ENCODE data around the gene CDPF1. TPM values are rescaled to one million over a fixed set of nuclear protein-coding genes. Genes with fewer than 3 reads are reported as not detected.

CDPF1 gene
- total RNA-seq, 1 experiment from 2014 or later: 16.3 TPM

DNA sequence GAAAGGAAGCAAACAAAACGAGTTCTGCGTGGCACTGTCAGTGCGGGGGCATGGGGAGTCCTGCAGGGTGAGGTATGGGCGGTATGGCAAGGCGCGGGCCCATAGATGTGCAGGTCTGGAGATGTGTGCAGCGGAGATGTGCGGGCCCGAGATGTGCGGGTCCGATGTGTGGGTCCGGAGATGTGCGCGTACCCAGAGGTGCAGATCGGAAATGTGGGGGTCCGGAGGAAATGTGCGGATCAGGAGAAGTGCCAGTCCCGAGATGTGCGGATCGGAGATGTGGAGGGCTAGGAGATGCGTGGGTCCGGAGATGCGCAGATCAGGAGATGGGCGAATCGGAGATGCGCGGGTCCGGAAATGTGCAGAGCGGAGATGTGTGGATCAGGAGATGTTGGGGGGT, 35.9 kb downstream of the CDPF1 start:
- POLR2A ChIA-PET: no interaction called here
- Histone ChIP-seq H3K9me2 (ENCODE audit: insufficient read depth) (no peaks in the 10 kb centered on the region), H3K36me3 (ENCODE audit: control insufficient read depth in 1 of 2, insufficient read depth in 2 of 2, low read length in 2 of 2) (peaks cover 0 to 2% of the 10 kb centered on the region in 2 experiments; a peak in 2 of 4 replicates), H3K9me3 (ENCODE audit: control insufficient read depth in 1 of 2, insufficient read depth in 1 of 2, low read depth in 1 of 2, low read length in 2 of 2) (peaks cover 3% of the 10 kb centered on the region in 2 experiments; a peak in 2 of 4 replicates), H3K4me2 (ENCODE audit: low read length) (no peak overlapping the region), H4K20me1 (ENCODE audit: insufficient read depth) (no peaks in the 10 kb centered on the region), H2AFZ (ENCODE audit: low read depth, low read length, poor library complexity, severe bottlenecking) (no peak overlapping the region), H3K27me3 (ENCODE audit: insufficient read depth, low read length) (no peaks in the 10 kb centered on the region), H3K27ac (ENCODE audit: low read depth, low read length) (no peak overlapping the region), H3K9ac (ENCODE audit: low read length) (no peak overlapping the region), H3K79me2 (ENCODE audit: insufficient read depth, low read length) (no peaks in the 10 kb centered on the region), H3K4me3 (replicated peaks in 1 of 2; ENCODE audit: low read depth in 1 of 2, low read length in 2 of 2) (no peak overlapping the region), H3K4me1 (ENCODE audit: control insufficient read depth in 1 of 2, insufficient read depth in 2 of 2, low read length in 2 of 2) (no peaks in the 10 kb centered on the region)
- DNase-seq (ENCODE audit: low read depth, low spot score) (no peak), ATAC-seq (no peak)
- no peak for TF ChIP-seq SRF (IDR thresholded peaks at IDR 0.05; ENCODE audit: low read depth)
- TF ChIP-seq FOSL1 (IDR thresholded peaks at IDR 0.05; ENCODE audit: low read depth): no peak
- TF ChIP-seq JUND (IDR thresholded peaks at IDR 0.05): no peak
- TF ChIP-seq CEBPB (IDR thresholded peaks at IDR 0.05; ENCODE audit: low read depth): no peak
- TF ChIP-seq, protein P1, sequence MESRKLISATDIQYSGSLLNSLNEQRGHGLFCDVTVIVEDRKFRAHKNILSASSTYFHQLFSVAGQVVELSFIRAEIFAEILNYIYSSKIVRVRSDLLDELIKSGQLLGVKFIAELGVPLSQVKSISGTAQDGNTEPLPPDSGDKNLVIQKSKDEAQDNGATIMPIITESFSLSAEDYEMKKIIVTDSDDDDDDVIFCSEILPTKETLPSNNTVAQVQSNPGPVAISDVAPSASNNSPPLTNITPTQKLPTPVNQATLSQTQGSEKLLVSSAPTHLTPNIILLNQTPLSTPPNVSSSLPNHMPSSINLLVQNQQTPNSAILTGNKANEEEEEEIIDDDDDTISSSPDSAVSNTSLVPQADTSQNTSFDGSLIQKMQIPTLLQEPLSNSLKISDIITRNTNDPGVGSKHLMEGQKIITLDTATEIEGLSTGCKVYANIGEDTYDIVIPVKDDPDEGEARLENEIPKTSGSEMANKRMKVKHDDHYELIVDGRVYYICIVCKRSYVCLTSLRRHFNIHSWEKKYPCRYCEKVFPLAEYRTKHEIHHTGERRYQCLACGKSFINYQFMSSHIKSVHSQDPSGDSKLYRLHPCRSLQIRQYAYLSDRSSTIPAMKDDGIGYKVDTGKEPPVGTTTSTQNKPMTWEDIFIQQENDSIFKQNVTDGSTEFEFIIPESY (IDR thresholded peaks at IDR 0.05; ENCODE audit: extremely low read depth, insufficient replicate concordance, low read length): no peak
- no peak for TF ChIP-seq TCF7L2 (IDR thresholded peaks at IDR 0.05; ENCODE audit: borderline replicate concordance, extremely low read depth, insufficient read depth, insufficient read length)
- no peak for TF ChIP-seq RAD21 (IDR thresholded peaks at IDR 0.05; ENCODE audit: low read depth)
- TF ChIP-seq YY1 (IDR thresholded peaks at IDR 0.05; ENCODE audit: extremely low read depth, insufficient replicate concordance, low read depth, low read length): no peak
- no peak for TF ChIP-seq SP1 (IDR thresholded peaks at IDR 0.05; ENCODE audit: low read depth)
- RAD21 ChIA-PET (ENCODE audit: low non-redundant PET in 1 of 2, low total read pairs in 2 of 2, uncharacterized antibody in 2 of 2, unreplicated experiment in 2 of 2): no interaction called here
- intact Hi-C loops (cut with micrococcal nuclease): no loop called here
- CTCF ChIA-PET: no interaction called here
- BruUV-seq (replicated peaks): no TSS peak

DNA sequence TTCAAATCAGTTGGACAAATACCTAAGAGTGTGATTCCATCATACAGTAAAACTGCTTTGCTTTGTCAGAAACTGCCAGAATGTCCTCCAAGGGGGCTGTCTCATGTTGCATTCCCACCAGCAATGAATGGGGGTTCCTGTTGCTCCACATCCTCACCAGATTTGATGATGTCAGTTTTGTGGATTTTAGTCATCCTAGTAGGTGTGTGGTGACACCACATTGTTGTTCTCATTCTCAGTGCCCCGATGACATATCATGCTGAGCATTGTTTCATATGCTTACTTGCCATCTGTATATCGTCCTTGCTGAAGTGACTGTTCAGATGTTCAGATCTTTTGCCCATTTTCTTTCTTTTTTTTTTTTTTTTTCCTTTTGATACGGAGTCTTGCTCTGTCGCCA, 37.0 kb downstream of the CDPF1 start:
- ChIA-PET CTCF (no interaction called here), POLR2A (no interaction called here), RAD21 (ENCODE audit: low non-redundant PET in 1 of 2, low total read pairs in 2 of 2, uncharacterized antibody in 2 of 2, unreplicated experiment in 2 of 2) (no interaction called here)
- BruUV-seq (replicated peaks): no TSS peak
- Histone ChIP-seq H3K4me3 (replicated peaks in 1 of 2; ENCODE audit: low read depth in 1 of 2, low read length in 2 of 2) (no peak overlapping the region), H3K9ac (ENCODE audit: low read length) (no peak overlapping the region), H3K9me3 (ENCODE audit: control insufficient read depth in 1 of 2, insufficient read depth in 1 of 2, low read depth in 1 of 2, low read length in 2 of 2) (peaks cover 8 to 9% of the 10 kb centered on the region in 2 experiments; a peak in 3 of 4 replicates), H2AFZ (ENCODE audit: low read depth, low read length, poor library complexity, severe bottlenecking) (no peak overlapping the region), H3K27ac (ENCODE audit: low read depth, low read length) (no peak overlapping the region), H3K79me2 (ENCODE audit: insufficient read depth, low read length) (no peaks in the 10 kb centered on the region), H3K4me1 (ENCODE audit: control insufficient read depth in 1 of 2, insufficient read depth in 2 of 2, low read length in 2 of 2) (no peaks in the 10 kb centered on the region), H3K36me3 (ENCODE audit: control insufficient read depth in 1 of 2, insufficient read depth in 2 of 2, low read length in 2 of 2) (peaks cover 2 to 4% of the 10 kb centered on the region in 2 experiments; a peak in 2 of 4 replicates), H4K20me1 (ENCODE audit: insufficient read depth) (no peaks in the 10 kb centered on the region), H3K4me2 (ENCODE audit: low read length) (no peak overlapping the region), H3K27me3 (ENCODE audit: insufficient read depth, low read length) (no peaks in the 10 kb centered on the region), H3K9me2 (ENCODE audit: insufficient read depth) (no peaks in the 10 kb centered on the region)
- TF ChIP-seq ZFX (IDR thresholded peaks at IDR 0.05) (no peak), ELF1 (IDR thresholded peaks at IDR 0.05; ENCODE audit: borderline replicate concordance, low read depth) (no peak)
- no peak for DNase-seq (ENCODE audit: low read depth, low spot score)
- intact Hi-C loops (cut with micrococcal nuclease): no loop called here
- no peak for ATAC-seq

Measured in HCT116 (cell line).